Lower leg skin (tissue), 4 donors: Measurements from ENCODE around the gene HNRNPL. TPM values are rescaled to one million over a fixed set of nuclear protein-coding genes. Genes with fewer than 3 reads are reported as not detected.

Experiments used
- DNase-seq, 2 donors: peaks; one replicate each; pipeline ENCODE4 v3.0.0-alpha.2; 2019; ENCODE audit warnings: low spot score in 2 of 2
- H3K4me3 ChIP-seq: fragments of 200-600 bp; sonication (generic); 2 replicates; pipeline ENCODE4 v1.5.1; 2017; ENCODE audit warnings: mild to moderate bottlenecking, low read depth; ENCODE audit not compliant: poor library complexity, severe bottlenecking
- POLR2A ChIP-seq, 2 donors: fragments of 450-650 bp; IDR thresholded peaks; one replicate each; pipeline ENCODE4 v1.6.1; 2016 to 2017; ENCODE audit warnings: antibody characterized with exemption in 2 of 2, mild to moderate bottlenecking in 1 of 2, moderate library complexity in 1 of 2
- WGBS, 2 donors: methylation state at CpG; one replicate each; pipeline ENCODE4 v1.1.5; 2018; 5-methylcytosine and 5-hydroxymethylcytosine counted together
- intact Hi-C: fragments of 100-400 bp; cut with DNase I; formaldehyde crosslinking; loops from one replicate; pipeline ENCODE4 v1.15.0; 2023; ENCODE audit warnings: low total_unique reads
- total RNA-seq, 4 donors: library from RNA; depleted of rRNA; stranded (reverse); fragments of >200 nt; gene quantifications; one replicate each; pipeline ENCODE4 v1.1.0, GENCODE V29; 2016
- TF ChIP-seq, protein P1 (sequence below), 3 donors: fragments of 450-650 bp; IDR thresholded peaks; one replicate each; pipeline ENCODE4 v1.5.1; 2016; ENCODE audit warnings: antibody characterized with exemption in 3 of 3, mild to moderate bottlenecking in 3 of 3, moderate library complexity in 2 of 3

HNRNPL gene
- total RNA-seq, 4 donors from 2014 or later = 147 to 203 (median 177) TPM

DNA sequence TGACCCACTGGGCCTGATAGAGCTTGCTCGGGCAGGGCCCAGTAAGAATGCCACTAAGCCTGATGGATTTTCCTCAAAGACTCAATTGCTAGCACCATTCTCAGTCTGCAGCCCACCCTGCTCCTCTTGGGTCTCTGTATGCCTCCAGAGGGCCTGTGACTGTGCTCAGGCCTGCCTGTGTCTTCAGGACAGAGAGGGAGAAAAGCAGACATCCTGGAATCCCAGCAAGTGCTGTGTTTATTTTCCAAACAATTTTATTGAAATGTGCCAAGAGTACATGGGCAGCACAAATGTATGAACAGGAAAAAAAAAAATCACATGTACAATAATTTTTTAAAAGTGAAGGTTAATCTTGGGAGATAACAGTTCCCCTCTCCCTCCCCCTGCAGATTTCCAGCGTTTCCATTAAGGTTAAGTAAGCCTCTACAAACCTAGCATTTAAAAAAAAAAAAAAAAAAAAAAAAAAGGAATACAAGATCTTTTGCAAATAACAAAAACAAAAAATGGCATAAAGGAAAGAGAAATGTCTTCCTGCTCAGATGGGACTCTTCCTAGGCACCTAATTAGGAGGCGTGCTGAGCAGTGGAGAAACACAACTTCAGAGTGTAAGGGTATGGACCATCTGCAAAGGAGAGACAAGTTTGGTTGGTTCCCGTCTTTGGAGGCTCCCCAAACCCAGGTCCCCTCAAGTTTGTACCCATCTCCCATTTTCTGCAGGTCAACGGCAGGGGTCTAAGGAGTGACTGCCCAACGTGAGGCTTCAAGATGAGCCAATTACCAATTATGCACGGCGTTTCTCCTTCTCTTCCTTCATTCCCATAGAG, 13.4 kb downstream of the HNRNPL start:
- TF ChIP-seq, protein P1, sequence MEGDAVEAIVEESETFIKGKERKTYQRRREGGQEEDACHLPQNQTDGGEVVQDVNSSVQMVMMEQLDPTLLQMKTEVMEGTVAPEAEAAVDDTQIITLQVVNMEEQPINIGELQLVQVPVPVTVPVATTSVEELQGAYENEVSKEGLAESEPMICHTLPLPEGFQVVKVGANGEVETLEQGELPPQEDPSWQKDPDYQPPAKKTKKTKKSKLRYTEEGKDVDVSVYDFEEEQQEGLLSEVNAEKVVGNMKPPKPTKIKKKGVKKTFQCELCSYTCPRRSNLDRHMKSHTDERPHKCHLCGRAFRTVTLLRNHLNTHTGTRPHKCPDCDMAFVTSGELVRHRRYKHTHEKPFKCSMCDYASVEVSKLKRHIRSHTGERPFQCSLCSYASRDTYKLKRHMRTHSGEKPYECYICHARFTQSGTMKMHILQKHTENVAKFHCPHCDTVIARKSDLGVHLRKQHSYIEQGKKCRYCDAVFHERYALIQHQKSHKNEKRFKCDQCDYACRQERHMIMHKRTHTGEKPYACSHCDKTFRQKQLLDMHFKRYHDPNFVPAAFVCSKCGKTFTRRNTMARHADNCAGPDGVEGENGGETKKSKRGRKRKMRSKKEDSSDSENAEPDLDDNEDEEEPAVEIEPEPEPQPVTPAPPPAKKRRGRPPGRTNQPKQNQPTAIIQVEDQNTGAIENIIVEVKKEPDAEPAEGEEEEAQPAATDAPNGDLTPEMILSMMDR (IDR thresholded peaks at IDR 0.05) = no peak
- TF ChIP-seq POLR2A (IDR thresholded peaks at IDR 0.05) = no peak
- intact Hi-C loops = loop anchor here (10.0 kb wide), 1 partner anchor 202 kb away; no protein-coding TSS in a partner anchor
- WGBS, 2 donors = 46 to 48% methylated on average over 8 of the region's 8 CpGs
- no peak overlapping the region for H3K4me3 ChIP-seq
- DNase-seq = no peak

DNA sequence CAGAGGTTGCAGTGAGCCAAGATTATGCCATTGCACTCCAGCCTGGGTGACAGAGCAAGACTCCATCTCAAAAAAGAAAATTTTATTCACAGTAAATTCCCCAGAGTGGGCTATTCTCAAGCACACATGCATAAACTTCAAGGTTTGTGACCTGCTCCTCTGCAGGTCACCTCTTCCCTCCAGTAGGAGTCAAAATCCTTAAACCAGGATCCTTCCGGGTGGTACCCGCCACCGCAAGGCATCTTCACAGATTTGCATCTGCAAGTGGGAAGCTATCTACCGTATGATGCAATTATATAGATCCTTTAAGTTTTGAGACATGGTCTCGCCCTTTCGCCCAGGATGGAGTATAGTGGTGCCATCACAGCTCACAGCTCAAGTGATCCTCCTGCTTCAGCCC, 15.2 kb downstream of the HNRNPL start:
- TF ChIP-seq, protein P1 (IDR thresholded peaks at IDR 0.05) = no peak
- no peak for TF ChIP-seq POLR2A (IDR thresholded peaks at IDR 0.05)
- no peak for DNase-seq
- 85 to 91% methylated on average over 6 of the region's 6 CpGs for WGBS, 2 donors
- H3K4me3 ChIP-seq = no peak overlapping the region
- intact Hi-C loops = loop anchor here (10.0 kb wide), 1 partner anchor 200 kb away; no protein-coding TSS in a partner anchor

- 92% methylated on average over 4 of the region's 4 CpGs for WGBS, 2 donors
- intact Hi-C loops = loop anchor here (10.0 kb wide), 1 partner anchor 199 kb away; no protein-coding TSS in a partner anchor
Measured at GRCh38 chr19:38834104-38834490, 15.7 kb downstream of the HNRNPL start.

GRCh38 chr19:38833092-38833425, 16.7 kb downstream of the HNRNPL start:
- DNase-seq = no peak
- intact Hi-C loops = loop anchor here (10.0 kb wide), 1 partner anchor 198 kb away; no protein-coding TSS in a partner anchor
- no peak overlapping the region for H3K4me3 ChIP-seq
- WGBS, 2 donors = 81 to 82% methylated on average over 7 of the region's 7 CpGs
- no peak for TF ChIP-seq POLR2A (IDR thresholded peaks at IDR 0.05)
- TF ChIP-seq, protein P1 (IDR thresholded peaks at IDR 0.05) = no peak

More at GRCh38 chr19:38834104-38834490, 15.7 kb downstream of the HNRNPL start:
- no peak for DNase-seq
- TF ChIP-seq, protein P1 (IDR thresholded peaks at IDR 0.05) = no peak
- TF ChIP-seq POLR2A (IDR thresholded peaks at IDR 0.05) = no peak
- H3K4me3 ChIP-seq = no peak overlapping the region

DNA sequence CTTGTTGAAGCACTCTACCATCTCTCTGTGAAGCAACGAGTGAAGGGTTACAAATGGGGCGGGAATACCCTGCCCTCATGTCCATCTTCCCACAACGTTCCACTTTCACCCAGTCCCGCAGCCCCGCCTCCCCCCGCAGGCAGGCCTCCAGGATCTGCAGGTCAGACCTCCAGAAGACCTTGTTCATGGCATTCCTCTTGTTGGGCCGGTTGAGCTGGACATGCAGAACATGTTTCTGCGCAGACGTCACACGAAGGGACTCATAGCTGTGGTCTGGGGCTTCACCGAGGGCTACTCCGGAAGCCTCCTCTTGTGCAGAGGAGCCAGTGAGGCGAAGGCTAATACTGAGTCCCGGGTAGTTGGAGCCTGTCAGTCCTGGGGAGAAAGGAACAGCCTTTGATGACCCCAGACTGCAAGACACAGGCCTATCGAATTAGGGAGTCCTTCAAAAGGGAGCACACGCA, 18.6 kb downstream of the HNRNPL start:
- DNase-seq = peak in 1 of 2 donors; percentile 56
- intact Hi-C loops = loop anchor here (10.0 kb wide), 1 partner anchor 196 kb away; no protein-coding TSS in a partner anchor
- TF ChIP-seq, protein P1 (IDR thresholded peaks at IDR 0.05) = no peak
- no peak for TF ChIP-seq POLR2A (IDR thresholded peaks at IDR 0.05)
- 7% methylated on average over 11 to 15 of the region's 16 CpGs for WGBS, 2 donors
- peak overlapping the region; percentile 60 for H3K4me3 ChIP-seq
